Measurements from ENCODE around the gene RPL29. TPM values are rescaled to one million over a fixed set of nuclear protein-coding genes. Genes with fewer than 3 reads are reported as not detected.
A peak's percentile ranks its signal among the peaks of the same experiment; 100 is the strongest.

RPL29 gene
- total and polyA plus RNA-seq, 2 of the 13 experiments (the other 11 are each of a cell fraction or from before 2014, with no cell fraction given) = 1,348 to 2,263 TPM

- TF ChIP-seq KIAA2018 (CRISPR knock-in tag; IDR thresholded peaks at IDR 0.05; ENCODE audit: borderline replicate concordance) = no peak
- TF ChIP-seq LRRFIP1 (CRISPR knock-in tag; conservative IDR thresholded peaks at IDR 0.05) = no peak
- peak; percentile 68; the same call in 1 of the 2 replicates for TF ChIP-seq TOE1 (CRISPR knock-in tag; IDR thresholded peaks at IDR 0.05)
- peak; percentile 89; the same call in 1 of the 2 replicates for TF ChIP-seq CCDC6 (CRISPR knock-in tag; IDR thresholded peaks at IDR 0.05)
- TF ChIP-seq PHF21A (CRISPR knock-in tag; IDR thresholded peaks at IDR 0.05) = peak; percentile 67
- TF ChIP-seq ZNF674 (CRISPR knock-in tag; IDR thresholded peaks at IDR 0.05; ENCODE audit: low read depth) = no peak; the same call in 1 of the 2 replicates
- TF ChIP-seq NFE2 (CRISPR knock-in tag; IDR thresholded peaks at IDR 0.05) = no peak
- TF ChIP-seq ZNF124 (CRISPR knock-in tag; IDR thresholded peaks at IDR 0.05) = peak; percentile 81
- no peak for TF ChIP-seq PAWR (CRISPR knock-in tag; IDR thresholded peaks at IDR 0.05; ENCODE audit: borderline replicate concordance)
- no peak for TF ChIP-seq ZFP1 (CRISPR knock-in tag; IDR thresholded peaks at IDR 0.05)
- no peak for TF ChIP-seq SMC3 (IDR thresholded peaks at IDR 0.05; ENCODE audit: low read length)
- TF ChIP-seq REPIN1 (CRISPR knock-in tag; IDR thresholded peaks at IDR 0.05; ENCODE audit: borderline replicate concordance, low read depth) = peak; percentile 69
- peak; percentile 94; the same call in 1 of the 2 replicates for TF ChIP-seq IRF1 (CRISPR knock-in tag; IDR thresholded peaks at IDR 0.05; ENCODE audit: low read depth)
- no peak; the same call in 1 of the 2 replicates for TF ChIP-seq ZNF790 (CRISPR knock-in tag; IDR thresholded peaks at IDR 0.05; ENCODE audit: borderline replicate concordance)
- TF ChIP-seq MAX (IDR thresholded peaks at IDR 0.05) = peak; percentile 98
- peak; percentile 70; the same call in 1 of the 2 replicates for TF ChIP-seq ZNF704 (CRISPR knock-in tag; IDR thresholded peaks at IDR 0.05; ENCODE audit: borderline replicate concordance)
Observed at GRCh38 chr3:51982838-51983577, 12.7 kb downstream of the RPL29 start, which contains the start of gene ACY1 (continued).

Measured in HepG2 (cell line).